Measurements from ENCODE around the gene MAPKBP1. TPM values are rescaled to one million over a fixed set of nuclear protein-coding genes. Genes with fewer than 3 reads are reported as not detected.

The MAPKBP1 gene
- total and polyA plus RNA-seq, 2 of the 4 experiments (the other 2 are of a cell fraction) = 12.5 to 15.3 TPM

DNA sequence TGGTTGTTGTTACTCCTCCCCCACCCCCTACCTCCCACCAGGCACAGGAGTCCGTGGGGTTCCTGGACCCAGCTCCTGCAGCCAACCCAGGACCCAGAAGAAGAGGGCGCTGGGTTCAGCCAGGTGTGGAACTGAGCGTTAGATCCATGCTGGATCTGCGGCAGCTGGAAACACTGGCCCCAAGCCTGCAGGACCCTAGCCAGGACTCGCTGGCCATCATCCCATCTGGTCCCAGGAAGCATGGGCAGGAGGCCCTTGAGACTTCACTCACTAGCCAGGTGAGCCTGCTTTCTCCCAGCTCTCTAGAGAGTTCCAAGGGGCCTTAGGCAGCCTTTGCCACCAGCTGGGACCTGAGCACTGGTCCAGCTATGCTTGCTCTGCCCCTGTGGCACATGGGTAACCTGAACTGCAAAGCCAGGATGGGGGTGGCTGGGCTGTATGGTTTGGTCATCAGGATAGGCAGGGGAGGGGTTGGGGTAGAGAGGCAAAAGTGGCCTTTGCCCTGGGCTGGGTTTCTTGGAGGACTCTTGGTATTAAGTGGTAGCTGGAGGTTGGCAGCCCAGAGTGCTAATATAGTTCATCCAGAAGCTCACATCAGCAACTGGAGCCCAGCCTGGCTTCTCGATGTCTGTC, 46.6 kb downstream of the MAPKBP1 start:
- Histone ChIP-seq H2BK20ac (ENCODE audit: low read depth, low read length) (no peak overlapping the region), H3K23ac (ENCODE audit: low read depth, low read length) (no peak overlapping the region), H4K8ac (ENCODE audit: low read depth in 2 of 2, low read length in 2 of 2) (no peak overlapping the region), H2AFZ (replicated peaks; ENCODE audit: low read length, poor library complexity) (no peak overlapping the region), H3K18ac (ENCODE audit: low read depth, low read length) (no peak overlapping the region), H3K9me1 (ENCODE audit: insufficient read depth, low read length) (no peaks in the 10 kb centered on the region), H3K9me3 (ENCODE audit: control insufficient read depth, insufficient read depth, low read length) (no peaks in the 10 kb centered on the region), H3K79me1 (ENCODE audit: low read depth in 1 of 2, low read length in 2 of 2) (no peaks in the 10 kb centered on the region), H2AK9ac (replicated peaks; ENCODE audit: low read depth, low read length, poor library complexity) (no peak overlapping the region), H3K4ac (ENCODE audit: low read depth, low read length) (no peak overlapping the region), H3K36me3 (ENCODE audit: control insufficient read depth, insufficient read depth, low read length) (peaks cover 77% of the 10 kb centered on the region), H4K5ac (ENCODE audit: low read depth, low read length) (no peak overlapping the region), H3K56ac (ENCODE audit: extremely low read depth, insufficient read depth, low read length) (no peak overlapping the region), H3K4me1 (ENCODE audit: control insufficient read depth, insufficient read depth, low read length) (no peaks in the 10 kb centered on the region), H3K14ac (replicated peaks; ENCODE audit: low read depth, low read length) (no peak overlapping the region), H3K9ac (ENCODE audit: low read depth, low read length) (no peak overlapping the region), H4K91ac (ENCODE audit: insufficient read depth, low read depth, low read length) (no peak overlapping the region), H3K4me2 (ENCODE audit: low read depth, low read length) (no peak overlapping the region), H2BK5ac (ENCODE audit: low read depth, low read length, poor library complexity, severe bottlenecking) (no peak overlapping the region), H4K20me1 (ENCODE audit: insufficient read depth, low read length) (no peaks in the 10 kb centered on the region; the same call in 1 of the 2 replicates), H2BK15ac (ENCODE audit: low read depth, low read length) (no peak overlapping the region), H3K27me3 (ENCODE audit: control insufficient read depth, insufficient read depth, low read length) (no peaks in the 10 kb centered on the region), H3K4me3 (ENCODE audit: insufficient read depth, low read depth, low read length) (no peak overlapping the region), H2BK120ac (ENCODE audit: low read depth, low read length) (no peak overlapping the region), H3K27ac (ENCODE audit: insufficient read depth, low read length) (no peak overlapping the region), H2AK5ac (ENCODE audit: low read depth, low read length) (no peak overlapping the region)
- no TSS peak for BruUV-seq (replicated peaks)
- ChIA-PET CTCF (interaction anchor here (0.9 kb wide), 1 partner anchor 48 kb away, joined by 4 read pairs; no protein-coding TSS in a partner anchor), POLR2A (ENCODE audit: unreplicated experiment) (no interaction called here)
- TF ChIP-seq MXI1 (IDR thresholded peaks at IDR 0.05; ENCODE audit: borderline replicate concordance, low read depth, low read length) (no peak), RCOR1 (IDR thresholded peaks at IDR 0.05; ENCODE audit: insufficient replicate concordance, low read length) (no peak), NFE2L2 (IDR thresholded peaks at IDR 0.05; ENCODE audit: low read depth, low read length) (no peak), MAZ (IDR thresholded peaks at IDR 0.05; ENCODE audit: borderline replicate concordance, low read depth, low read length) (no peak), FOS (IDR thresholded peaks at IDR 0.05; ENCODE audit: low read depth, low read length) (no peak), MAFK (IDR thresholded peaks at IDR 0.05; ENCODE audit: low read depth, low read length) (no peak), POLR2A (IDR thresholded peaks at IDR 0.05; ENCODE audit: low read depth, low read length) (no peak), RAD21 (IDR thresholded peaks at IDR 0.05; ENCODE audit: low read length) (no peak), RFX5 (IDR thresholded peaks at IDR 0.05; ENCODE audit: low read depth, low read length) (no peak), CEBPB (IDR thresholded peaks at IDR 0.05; ENCODE audit: low read depth, low read length) (no peak)
- TF ChIP-seq, protein P1, sequence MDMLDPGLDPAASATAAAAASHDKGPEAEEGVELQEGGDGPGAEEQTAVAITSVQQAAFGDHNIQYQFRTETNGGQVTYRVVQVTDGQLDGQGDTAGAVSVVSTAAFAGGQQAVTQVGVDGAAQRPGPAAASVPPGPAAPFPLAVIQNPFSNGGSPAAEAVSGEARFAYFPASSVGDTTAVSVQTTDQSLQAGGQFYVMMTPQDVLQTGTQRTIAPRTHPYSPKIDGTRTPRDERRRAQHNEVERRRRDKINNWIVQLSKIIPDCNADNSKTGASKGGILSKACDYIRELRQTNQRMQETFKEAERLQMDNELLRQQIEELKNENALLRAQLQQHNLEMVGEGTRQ (IDR thresholded peaks at IDR 0.05; ENCODE audit: low read depth, low read length) = no peak
- TF ChIP-seq, protein P2, sequence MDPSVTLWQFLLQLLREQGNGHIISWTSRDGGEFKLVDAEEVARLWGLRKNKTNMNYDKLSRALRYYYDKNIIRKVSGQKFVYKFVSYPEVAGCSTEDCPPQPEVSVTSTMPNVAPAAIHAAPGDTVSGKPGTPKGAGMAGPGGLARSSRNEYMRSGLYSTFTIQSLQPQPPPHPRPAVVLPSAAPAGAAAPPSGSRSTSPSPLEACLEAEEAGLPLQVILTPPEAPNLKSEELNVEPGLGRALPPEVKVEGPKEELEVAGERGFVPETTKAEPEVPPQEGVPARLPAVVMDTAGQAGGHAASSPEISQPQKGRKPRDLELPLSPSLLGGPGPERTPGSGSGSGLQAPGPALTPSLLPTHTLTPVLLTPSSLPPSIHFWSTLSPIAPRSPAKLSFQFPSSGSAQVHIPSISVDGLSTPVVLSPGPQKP (IDR thresholded peaks at IDR 0.05; ENCODE audit: borderline replicate concordance, low read depth, low read length) = no peak
- intact Hi-C loops (cut with micrococcal nuclease) (no loop called here), in situ Hi-C loops (cut with MboI; ENCODE audit: low sequenced_read_pairs) (no loop called here), dilution Hi-C loops (cut with HindIII; ENCODE audit: low sequenced_read_pairs, unreplicated experiment) (no loop called here)
- DNase-seq (no peak), ATAC-seq (ENCODE audit: low read depth) (no peak)
- WGBS, 2 experiments (ENCODE audit: extremely low coverage in 2 of 2, insufficient read length in 1 of 2) = 100% methylated on average over 1 of the region's 6 CpGs; no CpG with 5 or more reads in 1 of the 2 experiments
